GM23248 (cell line): ENCODE measurements around the gene SCYL1.

ENCODE experiments used
- EZH2 ChIP-seq: fragments of 200-600 bp; sonication (generic); IDR thresholded peaks from 2 replicates; pipeline ENCODE4 v1.6.1; 2018; ENCODE audit warnings: antibody characterized with exemption, mild to moderate bottlenecking; ENCODE audit not compliant: insufficient read depth, poor library complexity, severe bottlenecking
- EZH2phosphoT487 ChIP-seq: fragments of 200-600 bp; sonication (generic); IDR thresholded peaks from 2 replicates; pipeline ENCODE4 v1.6.1; 2018; ENCODE audit warnings: antibody characterized with exemption, moderate library complexity, mild to moderate bottlenecking, low read depth; ENCODE audit not compliant: insufficient read depth

DNA sequence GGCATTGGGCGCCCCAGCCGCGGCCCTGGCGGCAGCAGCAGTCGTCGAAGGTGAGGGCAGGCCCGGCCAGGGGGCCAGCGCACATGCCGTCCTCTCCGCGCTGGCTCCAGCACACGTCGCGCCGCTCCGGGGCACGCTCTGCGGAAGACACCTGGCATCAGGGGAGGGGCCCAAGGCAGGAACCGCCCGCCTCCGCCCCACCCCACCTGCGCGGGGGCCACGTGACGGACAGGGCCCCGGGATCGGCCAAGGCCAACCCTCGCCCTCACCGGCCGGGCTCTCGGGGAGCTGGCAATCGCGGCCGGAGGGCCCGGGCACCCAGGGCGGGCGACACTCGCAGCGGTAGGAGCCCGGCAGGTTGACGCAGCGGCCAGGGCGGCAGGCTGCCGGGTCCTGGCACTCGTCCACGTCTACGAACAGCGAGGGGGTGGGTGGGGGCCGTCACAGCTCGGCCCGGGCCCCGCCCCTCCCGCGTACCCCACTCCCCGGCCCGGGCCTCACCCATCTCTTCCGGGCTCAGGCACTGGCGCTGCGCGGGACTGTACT, 14.9 kb downstream of the SCYL1 start:
- TF ChIP-seq EZH2phosphoT487 (no peak), EZH2 (no peak)
